Activated T-cell treated with anti-CD3 and anti-CD28 coated beads for 1 hour (primary cell): Measurements from ENCODE around the gene OR10T2.
"Not testable (repeated sequence)": the region's sequence is repeated elsewhere in the genome, so short reads cannot be mapped to it uniquely, and the experiment has no call there.

ENCODE experiments used
- DNase-seq: peaks from one replicate; pipeline ENCODE4 v3.0.0-alpha.2; 2020; ENCODE audit warnings: low read depth

The OR10T2 gene

DNA sequence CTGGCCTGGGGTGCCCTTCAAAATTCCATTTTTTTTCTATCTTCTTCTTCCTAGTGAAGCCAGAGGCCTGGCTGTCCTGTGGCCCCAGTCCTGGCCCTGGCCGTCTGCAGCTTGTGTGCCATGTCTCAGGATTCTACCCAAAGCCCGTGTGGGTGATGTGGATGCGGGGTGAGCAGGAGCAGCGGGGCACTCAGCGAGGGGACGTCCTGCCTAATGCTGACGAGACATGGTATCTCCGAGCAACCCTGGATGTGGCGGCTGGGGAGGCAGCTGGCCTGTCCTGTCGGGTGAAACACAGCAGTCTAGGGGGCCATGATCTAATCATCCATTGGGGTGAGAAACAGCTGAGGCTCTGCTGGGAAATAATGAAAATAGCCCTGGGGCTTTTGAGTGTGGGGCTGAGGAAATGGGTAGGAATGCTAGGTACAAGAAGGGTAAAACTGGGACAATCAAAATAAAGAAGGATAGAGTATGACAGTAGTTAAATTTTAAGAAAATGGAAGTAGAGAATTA lies 43.4 kb downstream of the OR10T2 start:
- DNase-seq = no peak

- no peak for DNase-seq
These were observed 45.0 kb downstream of the OR10T2 start for GRCh38 chr1:158354255-158354654.

DNA sequence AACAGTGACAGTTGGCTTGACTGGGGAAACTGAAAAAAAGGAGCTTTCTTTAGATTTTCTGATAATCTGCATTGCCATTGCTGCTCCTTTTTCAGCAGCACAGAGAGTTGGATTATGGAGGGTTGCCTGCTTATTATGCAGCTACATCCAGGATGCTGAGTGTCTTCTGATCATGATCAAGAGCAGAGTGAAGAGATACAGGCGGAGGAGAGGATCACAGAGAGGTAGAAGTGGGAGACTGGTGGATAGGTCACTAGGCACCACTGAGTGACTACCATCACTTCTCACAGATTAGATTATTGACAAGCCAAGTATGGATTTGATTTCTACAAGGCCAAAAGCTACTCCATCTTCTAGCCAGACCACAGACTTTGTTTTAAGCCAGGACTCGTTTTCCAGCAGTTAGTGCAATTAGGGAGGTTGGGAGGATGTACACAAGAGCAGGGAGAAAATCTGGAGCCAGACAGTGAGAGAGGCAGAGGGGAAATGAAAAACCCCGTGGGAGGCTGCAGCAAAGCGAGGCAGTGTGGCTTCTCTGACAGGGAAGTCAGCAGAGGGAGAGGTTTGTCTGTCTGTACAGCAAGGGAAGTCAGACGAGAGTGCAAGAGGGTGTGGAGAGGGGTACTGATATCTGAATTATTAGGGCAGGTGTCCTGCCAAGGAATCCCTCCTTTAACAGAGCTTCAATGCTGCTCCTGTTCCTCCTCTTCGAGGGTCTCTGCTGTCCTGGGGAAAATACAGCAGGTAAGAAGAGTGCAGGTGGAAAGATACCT lies 45.8 kb downstream of the OR10T2 start, which contains the start of gene CD1E:
TSS of gene CD1E (plus strand) at position 592 of the 773 bp plus-strand sequence. CDS start at position 687, 95 bp downstream.
- no peak for DNase-seq

- DNase-seq = not testable (repeated sequence)
These were observed 50.3 kb downstream of the OR10T2 start for GRCh38 chr1:158348946-158349345.
